GM20000 (cell line): ENCODE measurements around the gene NCF2.
A peak's percentile ranks its signal among the peaks of the same experiment; 100 is the strongest.

Experiments used
- DNase-seq: peaks from one replicate; pipeline ENCODE4 v3.0.0; 2012; ENCODE audit warnings: low spot score
- TF ChIP-seq, protein P1 (sequence below): IDR thresholded peaks from 2 replicates; pipeline ENCODE4 v1.5.1; 2012; ENCODE audit warnings: mild to moderate bottlenecking, control low read depth; ENCODE audit errors: extremely low read depth, missing control alignments

NCF2 gene

DNA sequence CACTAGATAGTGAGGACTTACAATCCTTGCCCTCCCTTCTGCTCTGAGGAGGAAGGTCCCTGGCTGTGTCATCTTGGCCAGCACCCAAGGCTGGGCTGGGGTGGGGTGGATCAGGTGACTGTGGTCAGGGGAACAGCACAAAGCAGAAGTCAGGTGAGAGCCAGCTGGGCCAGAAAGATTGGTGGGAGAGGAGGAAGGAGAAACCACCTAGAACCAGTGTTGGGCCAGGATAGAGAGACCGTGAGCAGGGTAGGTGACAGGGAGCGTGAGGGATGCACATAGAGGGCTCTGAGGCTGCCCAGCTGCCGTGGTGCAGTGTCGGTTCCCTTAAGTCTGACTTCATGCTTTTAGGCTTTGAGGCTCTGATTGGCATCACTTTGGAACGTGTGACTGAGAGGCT is 22.7 kb downstream of the NCF2 start:
- DNase-seq = peak; percentile 41
- TF ChIP-seq, protein P1, sequence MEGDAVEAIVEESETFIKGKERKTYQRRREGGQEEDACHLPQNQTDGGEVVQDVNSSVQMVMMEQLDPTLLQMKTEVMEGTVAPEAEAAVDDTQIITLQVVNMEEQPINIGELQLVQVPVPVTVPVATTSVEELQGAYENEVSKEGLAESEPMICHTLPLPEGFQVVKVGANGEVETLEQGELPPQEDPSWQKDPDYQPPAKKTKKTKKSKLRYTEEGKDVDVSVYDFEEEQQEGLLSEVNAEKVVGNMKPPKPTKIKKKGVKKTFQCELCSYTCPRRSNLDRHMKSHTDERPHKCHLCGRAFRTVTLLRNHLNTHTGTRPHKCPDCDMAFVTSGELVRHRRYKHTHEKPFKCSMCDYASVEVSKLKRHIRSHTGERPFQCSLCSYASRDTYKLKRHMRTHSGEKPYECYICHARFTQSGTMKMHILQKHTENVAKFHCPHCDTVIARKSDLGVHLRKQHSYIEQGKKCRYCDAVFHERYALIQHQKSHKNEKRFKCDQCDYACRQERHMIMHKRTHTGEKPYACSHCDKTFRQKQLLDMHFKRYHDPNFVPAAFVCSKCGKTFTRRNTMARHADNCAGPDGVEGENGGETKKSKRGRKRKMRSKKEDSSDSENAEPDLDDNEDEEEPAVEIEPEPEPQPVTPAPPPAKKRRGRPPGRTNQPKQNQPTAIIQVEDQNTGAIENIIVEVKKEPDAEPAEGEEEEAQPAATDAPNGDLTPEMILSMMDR = no peak

DNA sequence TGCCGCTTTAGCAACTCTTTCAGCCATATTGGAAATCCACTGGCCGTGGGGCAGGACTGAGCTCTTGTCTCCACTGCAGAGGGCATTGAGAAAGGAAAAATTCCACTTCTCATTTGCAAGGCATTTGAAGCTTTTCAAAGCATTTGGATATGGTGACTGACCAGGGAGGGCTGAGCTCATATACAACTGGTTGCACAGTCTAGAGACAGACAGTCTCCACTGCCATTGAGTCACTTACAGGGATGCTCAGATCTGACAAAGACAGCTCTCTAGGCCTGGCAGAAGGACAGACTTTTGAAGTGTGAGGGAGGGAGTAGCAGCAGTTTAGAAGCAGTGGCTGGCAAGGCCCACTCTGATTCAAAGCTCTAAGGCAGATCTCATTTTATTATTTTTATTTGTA is 24.2 kb downstream of the NCF2 start:
- no peak for DNase-seq
- TF ChIP-seq, protein P1 = no peak

DNA sequence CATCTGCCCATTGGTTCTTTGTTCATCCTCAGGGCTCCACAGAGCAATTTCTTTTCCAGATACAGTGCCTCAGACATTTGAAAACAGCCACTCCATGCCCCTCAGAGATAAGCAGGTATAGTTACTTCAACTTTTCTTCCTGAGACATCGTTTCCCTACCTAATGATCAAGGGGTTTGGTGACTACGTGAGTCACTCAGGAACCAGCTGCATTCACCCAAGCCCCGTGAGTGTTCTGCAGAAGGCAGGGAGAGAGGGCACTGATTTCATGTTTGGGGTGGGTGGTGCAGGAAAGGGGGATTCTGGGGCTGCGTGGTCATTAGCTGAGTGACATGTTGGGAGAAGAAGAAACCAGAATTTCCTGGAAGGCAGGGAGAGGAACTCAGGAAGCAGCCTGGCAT is 25.0 kb downstream of the NCF2 start:
- DNase-seq = no peak

DNA sequence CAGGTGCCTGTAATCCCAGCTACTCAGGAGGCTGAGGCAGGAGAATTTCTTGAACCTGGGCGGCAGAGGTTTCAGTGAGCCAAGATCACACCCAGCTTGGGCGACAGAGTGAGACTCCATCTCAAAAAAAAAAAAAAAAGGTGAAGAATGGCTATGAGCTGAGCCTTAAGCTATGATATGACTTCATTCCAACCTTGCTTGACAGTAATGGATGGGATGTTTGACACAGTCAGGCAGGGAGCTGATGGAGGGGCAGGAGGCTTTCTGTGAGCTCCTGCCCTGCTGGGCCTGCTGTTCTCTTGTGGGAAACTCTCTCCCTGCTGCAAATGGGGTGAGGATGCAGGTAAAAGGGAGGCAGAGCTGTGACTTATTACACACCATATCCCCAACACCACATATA is 27.6 kb downstream of the NCF2 start:
- DNase-seq = no peak
- TF ChIP-seq, protein P1 = no peak

More for the DNA sequence above, 25.0 kb downstream of the NCF2 start:
- TF ChIP-seq, protein P1 = no peak

DNA sequence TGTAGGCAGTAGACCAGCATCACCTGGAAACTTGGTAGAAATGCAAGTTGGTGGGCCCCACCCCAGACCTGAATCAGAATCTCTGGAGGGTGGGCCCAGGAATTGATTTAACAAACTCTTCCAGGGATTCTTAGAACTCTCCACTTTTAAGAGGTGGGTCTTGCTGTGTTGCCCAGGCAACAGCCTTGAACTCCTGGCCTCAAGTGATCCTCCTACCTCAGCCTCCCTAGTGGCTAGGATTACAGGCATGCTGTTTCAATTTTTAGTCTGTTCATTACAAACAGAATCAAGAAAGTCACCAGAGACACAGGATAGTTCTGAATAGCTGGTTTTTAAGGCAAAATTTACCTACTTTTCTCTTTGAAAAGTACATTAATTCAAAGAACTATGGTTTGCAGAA is 31.2 kb downstream of the NCF2 start:
- no peak for DNase-seq
- TF ChIP-seq, protein P1 = no peak

DNA sequence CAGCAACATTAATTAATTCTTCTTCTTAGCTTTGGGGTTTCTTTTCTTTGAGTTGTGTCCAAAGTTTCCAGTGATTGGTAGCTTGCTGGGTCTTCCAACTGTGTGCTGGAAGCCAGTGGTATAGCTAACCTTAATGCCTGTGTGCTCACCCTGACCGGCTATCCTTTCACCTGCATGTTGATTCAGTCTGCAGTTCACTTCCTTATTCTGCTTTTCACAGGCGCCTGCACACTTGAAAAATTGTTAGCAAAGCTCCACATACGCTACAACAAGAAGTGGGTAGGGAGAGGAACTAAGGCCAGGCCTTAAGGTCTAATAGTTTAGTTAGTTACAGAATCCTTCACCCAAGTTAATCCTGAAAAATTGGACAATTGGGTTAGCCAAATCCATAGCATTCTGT is 35.7 kb downstream of the NCF2 start:
- DNase-seq = no peak
- TF ChIP-seq, protein P1 = no peak

DNA sequence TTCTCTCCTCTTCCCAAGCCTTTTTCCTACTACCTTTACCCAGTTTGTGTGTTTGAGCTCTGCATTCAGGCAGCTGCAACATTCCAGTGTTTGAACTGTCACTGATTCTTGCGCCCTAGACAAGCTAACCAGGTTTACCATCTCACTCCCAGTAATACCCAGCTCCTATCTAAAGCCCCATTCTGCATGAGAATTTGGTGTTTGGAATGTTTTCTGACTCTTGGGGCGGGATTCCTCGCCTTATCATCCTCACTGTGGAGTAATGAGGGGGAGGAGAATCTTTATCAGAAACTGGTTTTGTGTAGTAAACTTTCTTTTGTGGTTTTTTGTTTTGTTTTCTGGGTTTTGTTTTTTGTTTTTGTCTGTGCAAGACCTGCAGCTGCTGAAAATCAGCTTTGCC is 36.5 kb downstream of the NCF2 start:
- no peak for DNase-seq
- TF ChIP-seq, protein P1 = no peak
